Activated B cell treated with CpG ODN at 0.5 μM for 24 hours (primary cell): ENCODE measurements around the gene CFAP97. TPM values are rescaled to one million over a fixed set of nuclear protein-coding genes. Genes with fewer than 3 reads are reported as not detected.

Experiments
- ATAC-seq: fragments of 200-7000 bp; cut with Tn5 transposase; one replicate; pipeline ENCODE4 v1.10.0; 2021; ENCODE audit warnings: low read depth, mild to moderate bottlenecking, moderate library complexity
- CTCF ChIA-PET: fragments of 350-600 bp; sonication (Branson Sonifier 250); formaldehyde crosslinking; loops from one replicate; lab custom pipeline; 2021; ENCODE audit warnings: antibody characterized with exemption; lab: Charles Lee
- POLR2A ChIA-PET: fragments of 350-600 bp; sonication (Branson Sonifier 250); formaldehyde crosslinking; loops from one replicate; lab custom pipeline; 2021; ENCODE audit warnings: antibody characterized with exemption; lab: Charles Lee
- DNase-seq: peaks from one replicate; pipeline ENCODE4 v3.0.0; 2022
- H3K27ac Mint-ChIP-seq: one replicate; pipeline ENCODE4 v1.8.0; 2020; ENCODE audit warnings: mixed read lengths
- H3K27me3 Mint-ChIP-seq: one replicate; pipeline ENCODE4 v1.8.0; 2021; ENCODE audit warnings: mixed read lengths
- H3K36me3 Mint-ChIP-seq: one replicate; pipeline ENCODE4 v1.8.0; 2021; ENCODE audit warnings: low read depth, mixed read lengths
- H3K4me1 Mint-ChIP-seq: one replicate; pipeline ENCODE4 v1.8.0; 2021; ENCODE audit warnings: mixed read lengths
- H3K4me3 Mint-ChIP-seq: one replicate; pipeline ENCODE4 v1.8.0; 2020; ENCODE audit warnings: mild to moderate bottlenecking, mixed read lengths
- H3K9me3 Mint-ChIP-seq: one replicate; pipeline ENCODE4 v1.8.0; 2020; ENCODE audit warnings: mixed read lengths
- intact Hi-C: fragments of 100-400 bp; cut with micrococcal nuclease; formaldehyde crosslinking; loops from one replicate; pipeline ENCODE4 v1.15.1; 2024
- total RNA-seq: library from RNA; stranded (reverse); gene quantifications from 2 replicates; pipeline ENCODE4 v1.2.3, GENCODE V29; 2022
- TF ChIP-seq, protein P1 (sequence below): fragments of 200-600 bp; IDR thresholded peaks from one replicate; pipeline ENCODE4 v1.8.0; 2022; ENCODE audit warnings: antibody characterized with exemption, mild to moderate bottlenecking

Gene CFAP97
- total RNA-seq, 1 donor from 2014 or later = 44.1 TPM

- DNase-seq (no peak), ATAC-seq (no peak)
- TF ChIP-seq, protein P1, sequence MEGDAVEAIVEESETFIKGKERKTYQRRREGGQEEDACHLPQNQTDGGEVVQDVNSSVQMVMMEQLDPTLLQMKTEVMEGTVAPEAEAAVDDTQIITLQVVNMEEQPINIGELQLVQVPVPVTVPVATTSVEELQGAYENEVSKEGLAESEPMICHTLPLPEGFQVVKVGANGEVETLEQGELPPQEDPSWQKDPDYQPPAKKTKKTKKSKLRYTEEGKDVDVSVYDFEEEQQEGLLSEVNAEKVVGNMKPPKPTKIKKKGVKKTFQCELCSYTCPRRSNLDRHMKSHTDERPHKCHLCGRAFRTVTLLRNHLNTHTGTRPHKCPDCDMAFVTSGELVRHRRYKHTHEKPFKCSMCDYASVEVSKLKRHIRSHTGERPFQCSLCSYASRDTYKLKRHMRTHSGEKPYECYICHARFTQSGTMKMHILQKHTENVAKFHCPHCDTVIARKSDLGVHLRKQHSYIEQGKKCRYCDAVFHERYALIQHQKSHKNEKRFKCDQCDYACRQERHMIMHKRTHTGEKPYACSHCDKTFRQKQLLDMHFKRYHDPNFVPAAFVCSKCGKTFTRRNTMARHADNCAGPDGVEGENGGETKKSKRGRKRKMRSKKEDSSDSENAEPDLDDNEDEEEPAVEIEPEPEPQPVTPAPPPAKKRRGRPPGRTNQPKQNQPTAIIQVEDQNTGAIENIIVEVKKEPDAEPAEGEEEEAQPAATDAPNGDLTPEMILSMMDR = no peak
- H3K4me3 Mint-ChIP-seq = no peak overlapping the region
- H3K27ac Mint-ChIP-seq = no peak overlapping the region
- ChIA-PET POLR2A (no interaction called here), CTCF (interaction anchor here (1.9 kb wide), 1 partner anchor 98 kb away, joined by 7 read pairs; no protein-coding TSS in a partner anchor)
- intact Hi-C loops = loop anchor here (10.0 kb wide), 1 partner anchor 873 kb away; no protein-coding TSS in a partner anchor
- H3K4me1 Mint-ChIP-seq = peaks cover 2% of the 10 kb centered on the region
- no peaks in the 10 kb centered on the region for H3K9me3 Mint-ChIP-seq
- H3K36me3 Mint-ChIP-seq = no peaks in the 10 kb centered on the region
- H3K27me3 Mint-ChIP-seq = peaks cover 5% of the 10 kb centered on the region
These were observed 66.4 kb downstream of the CFAP97 start for GRCh38 chr4:185137233-185137925.

DNA sequence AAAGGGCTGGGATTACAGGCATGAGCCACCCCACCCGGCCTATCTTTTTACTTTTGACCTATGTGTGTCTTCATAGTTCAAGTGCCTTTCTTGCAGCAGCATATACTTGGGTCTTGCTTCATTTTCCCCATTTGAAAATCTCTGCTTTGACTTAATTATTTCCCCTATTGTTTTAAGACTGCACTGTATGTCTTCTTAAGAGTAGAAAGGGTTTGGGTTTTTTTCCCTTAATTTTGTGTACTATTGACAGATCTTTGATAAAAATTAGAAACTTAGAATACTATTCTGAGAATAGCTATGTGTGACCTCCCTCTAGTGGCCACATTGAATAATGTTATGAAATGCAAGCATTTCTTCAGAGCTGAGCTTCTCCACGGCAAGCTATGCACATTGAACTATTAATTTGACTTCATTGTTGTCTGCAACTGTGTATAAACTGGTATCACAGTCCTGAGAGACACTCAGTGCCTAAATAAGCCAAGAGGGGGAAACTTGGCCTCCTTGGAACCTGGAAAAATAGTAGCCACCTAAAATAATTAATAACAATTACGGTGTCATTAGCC is 69.4 kb downstream of the CFAP97 start:
- Mint-ChIP-seq H3K4me1 (no peaks in the 10 kb centered on the region), H3K27me3 (peaks cover 9% of the 10 kb centered on the region), H3K27ac (no peak overlapping the region), H3K4me3 (no peak overlapping the region), H3K9me3 (no peaks in the 10 kb centered on the region), H3K36me3 (no peaks in the 10 kb centered on the region)
- ATAC-seq (peak; percentile 56), DNase-seq (no peak)
- intact Hi-C loops = loop anchor here (1.0 to 10.0 kb wide), 7 partner anchors 95 to 1294 kb away; partner anchors contain the start of genes CASP3 and PRIMPOL
- TF ChIP-seq, protein P1 = no peak
- ChIA-PET POLR2A (interaction anchor here (1.6 kb wide), 1 partner anchor 9 kb away, joined by 13 read pairs; the partner anchor contains the start of gene SLC25A4), CTCF (interaction anchor here (0.6 to 2.2 kb wide), 24 partner anchors 9 to 1294 kb away, joined by 3 to 24 read pairs (median 4); partner anchors contain the start of genes CENPU and SLC25A4)

DNA sequence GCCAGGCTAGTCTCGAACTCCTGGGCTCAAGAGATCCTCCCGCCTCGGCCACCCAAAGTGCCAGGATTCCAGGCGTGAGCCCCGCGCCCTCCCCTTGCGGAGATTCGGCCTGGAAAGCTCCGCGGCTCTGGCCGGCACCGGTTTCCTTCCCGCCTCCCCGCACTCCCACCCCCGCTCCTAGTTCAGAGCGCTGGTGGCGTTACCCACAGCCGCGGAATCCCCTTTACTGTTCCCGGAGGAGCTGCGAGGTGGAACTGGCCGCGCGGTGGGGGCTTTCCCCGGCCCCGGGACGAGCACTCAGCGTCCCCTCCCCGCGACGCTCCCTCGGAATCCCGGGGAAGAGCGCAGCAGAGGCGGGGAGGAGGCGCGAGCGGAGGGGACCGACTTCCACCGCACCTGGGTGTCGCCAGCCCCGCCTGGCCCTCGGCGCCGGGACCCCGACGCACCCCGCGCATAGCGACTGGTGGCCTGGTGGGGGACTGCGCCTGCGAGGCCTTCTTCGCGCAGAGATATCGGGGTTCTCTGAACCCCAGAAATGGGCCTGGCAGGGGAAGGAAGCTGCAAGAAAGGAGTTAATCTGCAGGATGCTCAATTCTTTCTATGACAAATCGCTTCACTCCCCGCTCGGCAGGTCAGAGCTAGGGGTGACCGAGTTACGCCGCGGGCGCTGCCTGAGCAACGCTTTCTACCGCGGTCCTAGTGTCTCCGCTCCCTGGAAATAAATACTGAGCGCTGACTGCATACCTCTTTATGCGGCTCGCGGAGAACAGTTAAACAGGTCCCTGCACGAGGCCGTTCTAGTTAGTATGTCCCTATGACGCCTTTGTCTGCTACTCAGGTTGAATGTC is 75.3 kb downstream of the CFAP97 start:
- Mint-ChIP-seq H3K4me1 (peaks cover 9% of the 10 kb centered on the region), H3K36me3 (no peaks in the 10 kb centered on the region), H3K9me3 (no peaks in the 10 kb centered on the region), H3K27ac (no peak overlapping the region), H3K4me3 (peak overlapping the region; percentile 80), H3K27me3 (peaks cover 18% of the 10 kb centered on the region)
- TF ChIP-seq, protein P1 = no peak
- peak; percentile 72 for ATAC-seq
- CTCF ChIA-PET = interaction anchor here (1.0 to 1.5 kb wide), 2 partner anchors 86 to 93 kb away, joined by 3 to 5 read pairs; no protein-coding TSS in a partner anchor
- POLR2A ChIA-PET = interaction anchor here (0.5 kb wide), 1 partner anchor 185 kb away, joined by 6 read pairs; no protein-coding TSS in a partner anchor
- DNase-seq = peak; percentile 42
- intact Hi-C loops = no loop called here

GRCh38 chr4:185127021-185127925 is 76.5 kb downstream of the CFAP97 start:
- TF ChIP-seq, protein P1 = no peak
- no peak overlapping the region for H3K27ac Mint-ChIP-seq
- peaks cover 18% of the 10 kb centered on the region for H3K4me1 Mint-ChIP-seq
- DNase-seq (peak; percentile 28), ATAC-seq (peak; percentile 41)
- H3K36me3 Mint-ChIP-seq = no peaks in the 10 kb centered on the region
- peaks cover 22% of the 10 kb centered on the region for H3K27me3 Mint-ChIP-seq
- CTCF ChIA-PET = interaction anchor here (1.5 kb wide), 1 partner anchor 92 kb away, joined by 3 read pairs; no protein-coding TSS in a partner anchor
- POLR2A ChIA-PET = no interaction called here
- H3K4me3 Mint-ChIP-seq = peak overlapping the region; percentile 78
- no peaks in the 10 kb centered on the region for H3K9me3 Mint-ChIP-seq
- intact Hi-C loops = no loop called here
